NCI-H2171 (cell line): Measurements from ENCODE around the gene PATJ.
"Not testable (repeated sequence)": the region's sequence is repeated elsewhere in the genome, so short reads cannot be mapped to it uniquely, and the experiment has no call there.

ENCODE experiments used
- DNase-seq: peaks from one replicate; lab custom pipeline; 2025; lab: John Stamatoyannopoulos, UW

The PATJ gene, protein sequence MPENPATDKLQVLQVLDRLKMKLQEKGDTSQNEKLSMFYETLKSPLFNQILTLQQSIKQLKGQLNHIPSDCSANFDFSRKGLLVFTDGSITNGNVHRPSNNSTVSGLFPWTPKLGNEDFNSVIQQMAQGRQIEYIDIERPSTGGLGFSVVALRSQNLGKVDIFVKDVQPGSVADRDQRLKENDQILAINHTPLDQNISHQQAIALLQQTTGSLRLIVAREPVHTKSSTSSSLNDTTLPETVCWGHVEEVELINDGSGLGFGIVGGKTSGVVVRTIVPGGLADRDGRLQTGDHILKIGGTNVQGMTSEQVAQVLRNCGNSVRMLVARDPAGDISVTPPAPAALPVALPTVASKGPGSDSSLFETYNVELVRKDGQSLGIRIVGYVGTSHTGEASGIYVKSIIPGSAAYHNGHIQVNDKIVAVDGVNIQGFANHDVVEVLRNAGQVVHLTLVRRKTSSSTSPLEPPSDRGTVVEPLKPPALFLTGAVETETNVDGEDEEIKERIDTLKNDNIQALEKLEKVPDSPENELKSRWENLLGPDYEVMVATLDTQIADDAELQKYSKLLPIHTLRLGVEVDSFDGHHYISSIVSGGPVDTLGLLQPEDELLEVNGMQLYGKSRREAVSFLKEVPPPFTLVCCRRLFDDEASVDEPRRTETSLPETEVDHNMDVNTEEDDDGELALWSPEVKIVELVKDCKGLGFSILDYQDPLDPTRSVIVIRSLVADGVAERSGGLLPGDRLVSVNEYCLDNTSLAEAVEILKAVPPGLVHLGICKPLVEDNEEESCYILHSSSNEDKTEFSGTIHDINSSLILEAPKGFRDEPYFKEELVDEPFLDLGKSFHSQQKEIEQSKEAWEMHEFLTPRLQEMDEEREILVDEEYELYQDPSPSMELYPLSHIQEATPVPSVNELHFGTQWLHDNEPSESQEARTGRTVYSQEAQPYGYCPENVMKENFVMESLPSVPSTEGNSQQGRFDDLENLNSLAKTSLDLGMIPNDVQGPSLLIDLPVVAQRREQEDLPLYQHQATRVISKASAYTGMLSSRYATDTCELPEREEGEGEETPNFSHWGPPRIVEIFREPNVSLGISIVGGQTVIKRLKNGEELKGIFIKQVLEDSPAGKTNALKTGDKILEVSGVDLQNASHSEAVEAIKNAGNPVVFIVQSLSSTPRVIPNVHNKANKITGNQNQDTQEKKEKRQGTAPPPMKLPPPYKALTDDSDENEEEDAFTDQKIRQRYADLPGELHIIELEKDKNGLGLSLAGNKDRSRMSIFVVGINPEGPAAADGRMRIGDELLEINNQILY (N-terminal part only)

DNA sequence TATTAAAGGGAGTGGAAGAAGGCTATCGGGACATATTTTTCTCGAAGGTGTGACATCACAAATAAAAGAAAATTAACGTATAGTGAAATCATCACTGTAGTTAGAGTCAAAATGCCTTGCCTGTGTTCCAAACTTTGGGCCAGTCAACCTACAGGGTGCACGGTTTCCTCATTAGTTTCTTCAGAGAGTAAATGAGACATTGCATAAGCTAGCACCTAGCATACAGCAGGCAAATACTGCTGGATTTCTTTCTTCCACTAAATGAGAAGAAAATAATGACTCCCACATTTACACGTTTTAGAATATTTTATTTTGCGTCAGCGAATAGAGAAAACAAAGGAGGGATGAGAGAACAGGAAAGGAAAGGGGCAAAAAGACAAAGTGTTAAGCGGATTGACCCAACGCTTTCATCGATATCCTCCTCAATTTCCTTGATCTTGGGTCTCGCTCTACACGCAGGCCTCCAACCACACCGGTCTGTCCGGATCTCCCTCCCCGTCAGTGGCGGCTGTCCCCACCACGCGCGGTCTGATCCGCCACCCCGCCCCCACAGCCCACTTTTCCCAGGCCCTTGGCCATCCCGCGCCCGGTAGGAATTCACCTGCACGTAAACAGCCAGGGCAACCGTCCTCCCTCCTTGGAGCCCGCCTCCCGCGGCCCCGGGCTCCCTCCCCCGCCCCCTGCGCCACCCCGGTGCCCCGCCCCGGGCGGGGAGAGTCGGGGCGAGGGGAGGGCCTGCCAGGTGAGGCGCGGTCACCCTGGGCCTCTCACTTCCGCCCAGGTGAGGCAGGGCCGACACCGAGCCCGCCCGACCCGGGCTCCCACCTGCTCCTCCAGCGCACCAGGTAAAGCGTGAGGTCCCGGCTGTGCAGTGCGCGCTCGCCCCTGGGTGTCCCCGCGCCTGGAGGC is at the start of gene PATJ:
TSS of gene PATJ (plus strand) at position 770 of the 909 bp plus-strand sequence. CDS start 20,413 bp downstream, outside the sequence.
- peak; percentile 81 for DNase-seq

DNA sequence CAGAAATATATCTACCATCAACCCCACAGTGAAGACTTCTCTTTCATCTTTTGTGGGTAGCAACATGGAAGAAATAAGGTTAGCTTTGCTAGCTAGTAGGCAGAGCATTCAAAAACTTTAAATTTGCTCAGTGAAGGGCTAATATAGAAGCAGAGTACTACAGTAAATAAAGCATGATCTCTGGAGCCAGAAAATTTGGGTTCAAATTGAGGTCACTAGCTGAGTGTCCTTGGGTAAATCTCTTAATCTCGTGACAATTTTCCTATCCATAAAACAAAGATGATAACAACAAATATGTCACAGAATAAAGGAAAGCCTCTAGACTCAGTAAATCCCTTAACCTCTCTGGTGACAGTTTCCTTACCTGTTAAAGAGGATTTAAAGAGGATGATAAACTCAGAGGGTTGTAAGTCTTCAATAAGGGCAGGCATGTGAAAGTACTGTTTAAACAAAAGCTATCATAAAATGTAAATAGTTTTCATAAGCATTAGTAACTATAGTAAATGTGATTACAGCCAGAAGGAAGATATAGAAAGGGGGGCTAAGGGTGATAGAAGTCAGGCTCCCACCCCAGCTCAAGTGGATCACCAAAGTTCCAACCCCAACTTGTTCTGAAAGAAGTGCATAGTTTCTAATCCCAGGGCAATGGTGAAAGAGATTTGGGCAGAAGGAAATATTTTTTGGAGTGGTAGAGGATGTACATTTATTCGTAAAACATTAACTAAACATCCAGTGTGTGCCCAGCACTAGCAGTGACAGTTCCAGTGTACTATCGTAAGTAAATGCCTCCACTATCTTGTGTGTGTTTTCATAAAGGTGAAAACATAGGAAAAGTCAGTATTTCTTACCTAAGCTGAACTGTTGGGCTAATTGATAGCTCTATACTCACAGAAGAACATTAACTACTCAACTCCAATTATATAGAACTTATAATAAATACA is 42.1 kb upstream of the PATJ start:
- no peak for DNase-seq

DNA sequence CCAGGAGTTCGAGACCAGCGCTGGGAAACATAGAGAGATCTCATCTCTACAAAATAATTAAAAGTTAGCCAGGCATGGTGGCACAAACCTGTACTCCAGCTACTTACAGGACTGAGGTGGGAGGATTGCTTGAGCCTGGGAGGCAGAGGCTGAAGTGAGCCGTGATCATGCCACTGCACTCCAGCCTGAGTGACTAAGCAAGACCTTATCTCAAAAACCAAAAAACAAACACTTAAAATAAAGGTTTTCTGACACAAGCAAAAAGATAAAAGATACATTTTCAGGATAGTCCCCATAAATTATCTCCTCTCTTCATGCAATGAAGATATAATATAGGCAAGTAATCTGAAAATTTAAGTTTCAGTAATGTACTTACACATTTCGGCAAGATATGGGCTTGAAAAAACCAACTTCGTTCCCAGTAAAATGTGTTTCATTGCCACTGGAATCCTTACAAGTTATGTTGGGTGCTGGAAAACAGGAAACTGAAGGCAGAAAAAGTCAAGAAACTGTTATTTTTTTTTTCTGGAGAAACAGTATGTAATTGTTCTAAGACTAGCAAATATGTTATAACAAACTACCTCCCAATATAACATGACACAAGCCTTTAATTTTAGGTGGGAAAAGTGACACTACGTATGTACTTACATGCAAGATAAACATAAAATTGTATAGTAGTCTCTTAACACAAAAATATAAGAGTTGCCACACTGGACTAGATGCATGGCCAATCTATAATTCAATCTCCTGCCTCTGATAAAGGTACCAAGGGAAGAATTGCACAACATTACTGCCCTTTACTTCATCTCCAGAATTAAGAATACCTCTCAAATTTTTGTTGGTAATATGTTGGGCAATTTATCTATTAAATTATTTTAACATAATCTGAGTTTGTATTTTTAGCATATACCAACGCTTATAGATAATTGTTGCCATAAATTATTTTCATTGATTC is 33.0 kb upstream of the PATJ start:
- DNase-seq = no peak

DNA sequence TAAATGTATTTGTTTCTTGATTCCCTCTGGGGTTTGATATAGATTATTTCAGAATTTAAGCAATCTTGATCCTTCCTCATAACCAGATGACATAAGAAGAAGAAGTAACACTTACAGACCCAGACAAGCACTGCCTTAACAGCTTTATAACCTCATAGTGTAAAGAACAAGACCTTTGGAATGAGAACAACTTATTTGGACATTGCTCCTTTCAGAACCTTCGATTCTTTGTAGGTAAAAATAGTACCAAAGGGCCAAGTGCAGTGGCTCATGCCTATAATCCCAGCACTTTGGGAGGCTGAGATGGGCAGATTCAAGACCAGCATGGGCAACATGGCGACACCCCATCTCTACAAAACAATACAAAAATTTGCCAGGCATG is 32.4 kb upstream of the PATJ start:
- no peak for DNase-seq

GRCh38 chr1:61711257-61711656 is 31.0 kb upstream of the PATJ start:
- not testable (repeated sequence) for DNase-seq

GRCh38 chr1:61711969-61712368 is 30.3 kb upstream of the PATJ start:
- DNase-seq = no peak

- DNase-seq = not testable (repeated sequence)
Observed at GRCh38 chr1:61718996-61719663, 23.1 kb upstream of the PATJ start.

DNA sequence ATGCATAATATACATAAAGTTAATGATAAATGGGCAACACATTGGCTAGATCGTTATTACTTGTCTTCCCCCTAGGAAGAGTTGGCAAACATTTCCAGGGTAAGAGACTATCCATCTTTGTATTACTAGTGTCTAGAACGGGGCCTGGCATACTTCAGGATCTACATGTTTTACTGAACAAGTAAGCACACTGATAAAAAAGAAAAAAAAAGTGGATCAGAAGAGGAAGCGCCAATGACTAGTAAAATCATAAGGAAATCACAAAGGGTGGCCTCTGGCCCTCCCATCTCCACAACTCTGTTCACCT is 17.8 kb upstream of the PATJ start:
- no peak for DNase-seq

DNA sequence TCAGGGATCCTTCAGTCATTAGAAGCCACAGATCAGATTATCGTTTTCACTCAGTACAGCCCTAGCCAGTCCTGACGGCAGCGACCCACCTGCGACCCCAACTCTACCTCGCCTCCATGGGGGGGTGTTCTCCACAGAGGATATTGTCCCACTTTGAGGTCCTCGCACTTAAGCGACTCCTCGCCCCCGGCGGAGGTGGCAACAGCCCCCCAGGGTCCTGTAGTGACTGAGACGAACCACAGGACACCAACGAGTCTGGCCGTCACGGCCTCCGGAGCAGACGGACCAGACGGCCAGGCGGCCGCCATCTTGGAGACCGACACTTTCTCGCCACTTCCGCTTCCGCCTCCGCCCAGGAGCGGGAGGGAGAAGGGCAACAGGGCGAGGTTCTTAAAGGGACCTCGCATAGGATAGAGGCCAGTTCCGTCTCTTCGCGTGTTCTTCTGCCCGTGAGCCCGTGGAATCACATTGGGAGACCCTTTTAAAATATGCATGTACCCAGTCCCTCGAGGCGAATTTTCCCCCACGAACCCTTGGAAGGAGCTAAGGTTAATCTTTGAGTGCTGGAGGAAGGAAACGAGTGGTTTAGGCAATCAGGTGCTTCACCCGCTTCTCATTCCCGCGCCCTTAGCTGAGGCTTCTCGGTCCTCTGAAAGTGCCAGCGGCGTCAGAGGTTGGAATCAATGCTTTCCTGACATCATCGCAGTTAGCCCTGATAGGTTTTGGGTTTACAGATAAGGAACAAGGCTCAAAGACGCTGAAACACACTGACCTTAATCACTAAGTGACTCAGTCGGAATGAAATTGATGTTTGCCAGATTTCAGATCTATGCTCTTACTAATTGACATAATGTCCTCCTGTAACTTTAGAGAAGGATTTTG is 17.2 kb upstream of the PATJ start, which contains the start of gene TM2D1:
TSS of gene TM2D1 (minus strand) at position 329 of the 882 bp plus-strand sequence. CDS start at position 308, 21 bp downstream.
- DNase-seq = peak; percentile 88

GRCh38 chr1:61727544-61727943 is 14.7 kb upstream of the PATJ start:
- DNase-seq = no peak

GRCh38 chr1:61730679-61731078 is 11.6 kb upstream of the PATJ start:
- not testable (repeated sequence) for DNase-seq

DNA sequence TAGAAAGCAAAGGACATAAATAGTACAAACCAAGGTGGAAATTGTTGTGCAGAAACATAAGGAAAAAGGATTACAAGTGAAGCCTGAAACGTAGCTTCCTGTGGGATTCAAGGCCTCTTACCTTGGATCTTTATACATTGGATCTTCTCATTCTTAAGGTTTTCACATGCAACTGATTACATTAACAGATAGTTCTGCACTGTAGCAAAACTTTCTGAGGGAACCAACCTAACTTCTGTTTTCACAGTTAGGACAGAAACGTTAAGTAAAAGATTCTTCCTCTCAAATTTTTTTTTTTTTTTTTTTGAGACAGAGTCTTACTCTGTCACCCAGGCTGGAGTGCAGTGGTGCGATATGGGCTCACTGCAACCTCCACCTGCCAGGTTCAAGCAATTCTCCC is 9.6 kb upstream of the PATJ start:
- no peak for DNase-seq

- no peak for DNase-seq
Observed at GRCh38 chr1:61740751-61741700, 1.3 kb upstream of the PATJ start.

DNA sequence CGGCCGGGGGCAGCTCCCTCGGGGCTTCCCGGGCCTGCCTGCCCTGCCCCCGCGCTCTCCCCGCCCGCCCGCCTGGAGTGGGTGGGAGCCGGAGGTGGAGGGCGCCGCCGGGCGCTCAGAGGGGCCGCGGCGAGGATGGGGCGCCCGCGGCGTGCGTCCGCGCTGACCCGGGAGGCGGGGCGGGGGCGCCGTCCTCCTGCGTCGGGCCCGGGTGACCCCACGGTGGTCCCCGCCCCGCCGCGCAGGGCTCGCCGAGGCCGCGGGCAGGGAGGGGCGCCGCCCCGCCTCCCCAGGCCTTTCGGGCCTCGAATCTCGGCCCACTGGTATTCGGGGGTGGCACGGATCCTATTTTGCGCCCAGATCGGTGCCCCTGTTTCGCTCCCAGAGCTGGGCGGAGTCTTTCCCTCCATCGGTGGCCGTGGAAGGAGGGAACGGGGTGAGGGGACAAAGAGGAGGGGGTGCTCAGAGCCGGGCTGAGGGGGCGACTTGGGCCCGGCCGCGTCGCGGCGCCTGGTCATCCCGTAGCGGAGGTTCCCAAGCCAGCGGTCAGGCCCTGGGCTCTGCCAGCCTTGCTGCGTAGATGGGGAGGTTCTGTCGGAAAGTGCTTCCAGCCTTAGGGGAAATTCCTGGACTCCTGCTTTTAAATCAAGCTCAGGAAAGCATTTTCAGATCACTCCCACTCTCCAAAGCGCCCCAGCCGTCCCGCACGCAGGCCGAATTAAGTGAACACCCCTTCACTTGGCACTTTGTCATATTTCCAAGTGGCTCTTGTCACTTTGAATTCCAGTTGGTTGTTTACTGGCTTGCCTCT is 545 bp downstream of the PATJ start:
- no peak for DNase-seq

DNA sequence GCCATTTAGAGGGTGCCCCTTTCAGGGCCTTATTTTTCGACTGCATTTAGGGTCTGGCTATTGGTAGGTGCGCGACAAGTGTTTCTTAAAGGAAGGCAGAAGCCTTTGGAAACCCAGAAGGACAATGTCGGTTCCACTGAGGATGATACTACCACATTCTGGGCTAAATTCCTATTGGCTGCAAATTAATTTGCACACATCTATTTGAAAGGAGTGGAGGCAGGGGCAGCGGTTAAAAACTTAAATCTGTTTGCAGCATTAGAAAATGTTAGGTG is 1.1 kb downstream of the PATJ start:
- no peak for DNase-seq
